HepG2 (cell line): ENCODE measurements around the gene POMGNT2. TPM values are rescaled to one million over a fixed set of nuclear protein-coding genes. Genes with fewer than 3 reads are reported as not detected.

Experiments used
- ATAC-seq: fragments of 200-7000 bp; cut with Tn5 transposase; 3 replicates; pipeline ENCODE4 v1.9.1; 2020; ENCODE audit warnings: mild to moderate bottlenecking, moderate library complexity
- BruUV-seq: library from RNA; stranded (reverse); fragments of 400-500 nt; replicated peaks from 2 replicates; lab custom pipeline; 2021; lab: Mats Ljungman, UMichigan
- CTCF ChIA-PET: fragments of 300-600 bp; formaldehyde crosslinking; extraction: SDS; loops from one replicate; lab custom pipeline; 2021; ENCODE audit warnings: low total read pairs, inconsistent platforms, low intra/inter-chr PET ratio; lab: Yijun Ruan, JAX
- POLR2A ChIA-PET: fragments of 350-600 bp; sonication (Branson Sonifier 250); formaldehyde crosslinking; loops from one replicate; lab custom pipeline; 2020; ENCODE audit warnings: antibody characterized with exemption, inconsistent platforms; lab: Yijun Ruan, JAX
- DNase-seq: peaks from one replicate; pipeline ENCODE4 v3.0.0-alpha.2; 2015; ENCODE audit warnings: low spot score
- FAIRE-seq: peaks from 3 replicates; lab custom pipeline; 2011; peaks lifted over from hg19 to GRCh38; lab: Jason Lieb, UNC
- H2AFZ ChIP-seq: one replicate; pipeline ENCODE4 v1.6.1; 2011; ENCODE audit warnings: low read length, inconsistent platforms
- H3K27ac ChIP-seq: fragments of 300-600 bp; 3 replicates; pipeline ENCODE4 v1.8.0; 2011; ENCODE audit warnings: mixed run types, mild to moderate bottlenecking, mixed read lengths, low read length, inconsistent platforms; ENCODE audit not compliant: insufficient read depth; ENCODE audit errors: extremely low read length
- H3K27me3 ChIP-seq, 2 experiments: fragments of 200-600 bp in 1 of 2; 2 replicates in 1 of 2; 3 replicates in 1 of 2; pipeline versions ENCODE4 v1.6.0 to v1.8.0; 2011; ENCODE audit warnings: low read length in 2 of 2, mild to moderate bottlenecking in 2 of 2, moderate library complexity in 2 of 2, inconsistent platforms in 1 of 2; ENCODE audit not compliant: insufficient read depth in 2 of 2, control insufficient read depth in 1 of 2
- H3K36me3 ChIP-seq, 2 experiments: fragments of 200-600 bp in 1 of 2; replicated peaks in 1 of 2; 2 replicates in 1 of 2; 3 replicates in 1 of 2; pipeline versions ENCODE4 v1.5.1 to v1.8.0; 2011; ENCODE audit warnings: low read length in 2 of 2, inconsistent platforms in 1 of 2; ENCODE audit not compliant: insufficient read depth in 2 of 2, control insufficient read depth in 1 of 2
- H3K4me1 ChIP-seq: 2 replicates; pipeline ENCODE4 v1.5.1; 2012; ENCODE audit warnings: low read length, inconsistent platforms; ENCODE audit not compliant: insufficient read depth
- H3K4me2 ChIP-seq: 2 replicates; pipeline ENCODE4 v1.6.0; 2011; ENCODE audit warnings: low read depth, low read length, inconsistent platforms
- H3K4me3 ChIP-seq, 3 experiments: fragments of 200-600 bp in 1 of 3; sonication (generic), shearing (Covaris generic) in 1 of 3; replicated peaks in 1 of 3; 2 replicates each; pipeline ENCODE4 v1.5.1; 2011 to 2016; ENCODE audit warnings: low read length in 3 of 3, inconsistent platforms in 2 of 3, low read depth in 2 of 3, mild to moderate bottlenecking in 2 of 3, control low read depth in 1 of 3, mixed read lengths in 1 of 3; ENCODE audit not compliant: insufficient read depth in 1 of 3
- H3K79me2 ChIP-seq: one replicate; pipeline ENCODE4 v1.6.1; 2011; ENCODE audit warnings: low read length, inconsistent platforms; ENCODE audit not compliant: insufficient read depth
- H3K9ac ChIP-seq: 2 replicates; pipeline ENCODE4 v1.6.0; 2011; ENCODE audit warnings: mild to moderate bottlenecking, low read depth, low read length, inconsistent platforms; ENCODE audit not compliant: insufficient read depth
- H3K9me3 ChIP-seq: 2 replicates; pipeline ENCODE4 v1.5.1; 2012; ENCODE audit warnings: mild to moderate bottlenecking, low read length
- H4K20me1 ChIP-seq: 2 replicates; pipeline ENCODE4 v1.6.0; 2011; ENCODE audit warnings: inconsistent platforms, mild to moderate bottlenecking, low read length, moderate library complexity; ENCODE audit not compliant: insufficient read depth
- CENPX ChIP-seq: sonication (generic); formaldehyde crosslinking; IDR thresholded peaks from 2 replicates; pipeline ENCODE4 v1.9.0; 2021; ENCODE audit warnings: mild to moderate bottlenecking, missing genetic modification reagents, moderate library complexity
- ELF1 ChIP-seq: sonication (generic); formaldehyde crosslinking; IDR thresholded peaks from 2 replicates; pipeline ENCODE4 v1.4.0; 2020; ENCODE audit warnings: missing genetic modification reagents
- HES4 ChIP-seq: sonication (generic); formaldehyde crosslinking; IDR thresholded peaks from 2 replicates; pipeline ENCODE4 v1.9.0; 2021; ENCODE audit warnings: mild to moderate bottlenecking, missing genetic modification reagents, borderline replicate concordance
- NFYC ChIP-seq: IDR thresholded peaks from 2 replicates; pipeline ENCODE4 v1.6.1; 2016; ENCODE audit warnings: missing genetic modification reagents, missing compliant biosample characterization
- PAWR ChIP-seq: sonication (generic); formaldehyde crosslinking; IDR thresholded peaks from 2 replicates; pipeline ENCODE4 v1.4.0; 2020; ENCODE audit warnings: missing genetic modification reagents, mild to moderate bottlenecking, borderline replicate concordance
- RBM22 ChIP-seq: fragments of 200-400 bp; formaldehyde crosslinking; optimal IDR thresholded peaks from 2 replicates; pipeline ENCODE3; 2017; ENCODE audit warnings: mild to moderate bottlenecking, low read length, moderate library complexity
- RXRA ChIP-seq: sonication (generic); formaldehyde crosslinking; IDR thresholded peaks from 2 replicates; pipeline ENCODE4 v1.5.1; 2020; ENCODE audit warnings: missing genetic modification reagents
- STAG1 ChIP-seq: sonication (generic); formaldehyde crosslinking; IDR thresholded peaks from 2 replicates; pipeline ENCODE4 v1.4.0; 2020; ENCODE audit warnings: missing genetic modification reagents
- ZBTB1 ChIP-seq: sonication (generic); formaldehyde crosslinking; IDR thresholded peaks from 2 replicates; pipeline ENCODE4 v1.4.0; 2020; ENCODE audit warnings: missing genetic modification reagents, borderline replicate concordance
- ZBTB38 ChIP-seq: sonication (generic); formaldehyde crosslinking; IDR thresholded peaks from 2 replicates; pipeline ENCODE4 v1.5.1; 2020; ENCODE audit warnings: mild to moderate bottlenecking, missing genetic modification reagents
- ZFX ChIP-seq: sonication (generic); formaldehyde crosslinking; IDR thresholded peaks from 2 replicates; pipeline ENCODE4 v1.4.0; 2020; ENCODE audit warnings: mild to moderate bottlenecking, low read depth, missing genetic modification reagents, moderate library complexity
- ZNF160 ChIP-seq: sonication (generic); formaldehyde crosslinking; IDR thresholded peaks from 2 replicates; pipeline ENCODE4 v1.8.0; 2022; ENCODE audit warnings: mild to moderate bottlenecking, inconsistent platforms, missing genetic modification reagents
- ZNF451 ChIP-seq: sonication (generic); formaldehyde crosslinking; IDR thresholded peaks from 2 replicates; pipeline ENCODE4 v1.5.0; 2020; ENCODE audit warnings: mild to moderate bottlenecking, missing genetic modification reagents
- ZNF607 ChIP-seq: sonication (generic); formaldehyde crosslinking; IDR thresholded peaks from 2 replicates; pipeline ENCODE4 v1.5.1; 2020; ENCODE audit warnings: missing genetic modification reagents, mild to moderate bottlenecking, borderline replicate concordance
- ZNF781 ChIP-seq: sonication (generic); formaldehyde crosslinking; IDR thresholded peaks from 2 replicates; pipeline ENCODE4 v1.5.1; 2020; ENCODE audit warnings: borderline replicate concordance, mild to moderate bottlenecking, missing genetic modification reagents; ENCODE audit errors: not compliant biosample characterization
- in situ Hi-C: cut with HindIII; loops from 2 replicates; pipeline ENCODE4 v1.10.0; 2017; ENCODE audit warnings: low pct_unique_long_range_greater_than_20kb; ENCODE audit not compliant: extremely low pct_ligation_motif_present
- intact Hi-C: fragments of 100-400 bp; cut with micrococcal nuclease; formaldehyde crosslinking; loops from one replicate; pipeline ENCODE4 v1.10.0; 2022; ENCODE audit not compliant: unreplicated experiment
- polyA plus RNA-seq, 8 experiments: library from polyadenylated mRNA; depleted of rRNA in 3 of 8; stranded (reverse) in 7 of 8; unstranded in 1 of 8; fragments of >200 nt; fragmentation: Illumina TruSeq in 4 of 8; extraction: Trizol in 4 of 8; gene quantifications; 2 replicates each; pipeline versions ENCODE4 v1.2.1 to v1.2.3, GENCODE V29; 2011 to 2016; ENCODE audit warnings: low read depth in 4 of 8, missing spikeins in 1 of 8, mixed read lengths in 1 of 8; ENCODE audit not compliant: insufficient read depth in 1 of 8
- total RNA-seq, 5 experiments: library from RNA; depleted of rRNA; stranded (reverse); fragments of >200 nt; fragmentation: Illumina TruSeq; extraction: Trizol; gene quantifications; 2 replicates each; pipeline ENCODE4 v1.2.3, GENCODE V29; 2016; ENCODE audit warnings: low read depth in 1 of 5
- TF ChIP-seq, protein P1 (sequence below): sonication (generic); formaldehyde crosslinking; IDR thresholded peaks from 2 replicates; pipeline ENCODE4 v1.4.0; 2020; ENCODE audit warnings: missing genetic modification reagents
- TF ChIP-seq, protein P2 (sequence below): sonication (generic); formaldehyde crosslinking; IDR thresholded peaks from 2 replicates; pipeline ENCODE4 v1.4.0; 2020; ENCODE audit warnings: missing genetic modification reagents

POMGNT2 gene
- total and polyA plus RNA-seq, 2 of the 13 experiments (the other 11 are each of a cell fraction or from before 2014, with no cell fraction given) = 10.5 to 12.4 TPM

DNA sequence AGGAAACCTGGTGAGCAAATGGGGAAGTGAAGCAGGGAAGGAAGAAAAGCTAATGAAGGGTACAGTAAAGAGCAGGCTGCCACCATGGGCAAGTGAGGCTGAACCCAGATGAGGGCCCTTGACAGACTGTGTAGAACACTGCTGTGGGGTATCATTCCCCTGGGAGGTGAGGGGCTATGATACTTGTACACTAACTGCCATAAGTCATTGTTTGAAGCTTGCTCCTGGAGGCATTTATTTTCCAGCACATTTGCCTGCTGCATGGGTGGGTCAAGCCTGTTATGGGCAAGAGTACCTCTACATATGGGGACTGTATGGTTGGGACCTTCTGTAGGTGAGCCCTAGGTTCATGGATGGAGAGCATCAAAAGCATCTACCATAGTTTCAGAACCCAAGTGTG, 57.4 kb downstream of the POMGNT2 start:
- no peaks in the 10 kb centered on the region for H3K79me2 ChIP-seq
- H3K9me3 ChIP-seq = 0 out of 2 replicates have a peak, but pooled peaks cover 5% of the 10 kb centered on the region
- no peak for DNase-seq
- no peak overlapping the region for H3K4me2 ChIP-seq
- intact Hi-C loops = no loop called here
- TF ChIP-seq RBM22 (no peak), ZNF160 (no peak), STAG1 (CRISPR knock-in tag) (no peak), ZNF781 (CRISPR knock-in tag) (no peak), NFYC (CRISPR knock-in tag) (no peak), ZBTB38 (CRISPR knock-in tag) (no peak), HES4 (CRISPR knock-in tag) (no peak), ZNF607 (CRISPR knock-in tag) (no peak), PAWR (no peak), ZNF451 (CRISPR knock-in tag) (no peak), RXRA (CRISPR knock-in tag) (no peak), ZFX (CRISPR knock-in tag) (no peak), ZBTB1 (CRISPR knock-in tag) (no peak), CENPX (no peak), ELF1 (no peak)
- TF ChIP-seq, protein P1, sequence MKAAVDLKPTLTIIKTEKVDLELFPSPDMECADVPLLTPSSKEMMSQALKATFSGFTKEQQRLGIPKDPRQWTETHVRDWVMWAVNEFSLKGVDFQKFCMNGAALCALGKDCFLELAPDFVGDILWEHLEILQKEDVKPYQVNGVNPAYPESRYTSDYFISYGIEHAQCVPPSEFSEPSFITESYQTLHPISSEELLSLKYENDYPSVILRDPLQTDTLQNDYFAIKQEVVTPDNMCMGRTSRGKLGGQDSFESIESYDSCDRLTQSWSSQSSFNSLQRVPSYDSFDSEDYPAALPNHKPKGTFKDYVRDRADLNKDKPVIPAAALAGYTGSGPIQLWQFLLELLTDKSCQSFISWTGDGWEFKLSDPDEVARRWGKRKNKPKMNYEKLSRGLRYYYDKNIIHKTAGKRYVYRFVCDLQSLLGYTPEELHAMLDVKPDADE (CRISPR knock-in tag) = no peak
- TF ChIP-seq, protein P2, sequence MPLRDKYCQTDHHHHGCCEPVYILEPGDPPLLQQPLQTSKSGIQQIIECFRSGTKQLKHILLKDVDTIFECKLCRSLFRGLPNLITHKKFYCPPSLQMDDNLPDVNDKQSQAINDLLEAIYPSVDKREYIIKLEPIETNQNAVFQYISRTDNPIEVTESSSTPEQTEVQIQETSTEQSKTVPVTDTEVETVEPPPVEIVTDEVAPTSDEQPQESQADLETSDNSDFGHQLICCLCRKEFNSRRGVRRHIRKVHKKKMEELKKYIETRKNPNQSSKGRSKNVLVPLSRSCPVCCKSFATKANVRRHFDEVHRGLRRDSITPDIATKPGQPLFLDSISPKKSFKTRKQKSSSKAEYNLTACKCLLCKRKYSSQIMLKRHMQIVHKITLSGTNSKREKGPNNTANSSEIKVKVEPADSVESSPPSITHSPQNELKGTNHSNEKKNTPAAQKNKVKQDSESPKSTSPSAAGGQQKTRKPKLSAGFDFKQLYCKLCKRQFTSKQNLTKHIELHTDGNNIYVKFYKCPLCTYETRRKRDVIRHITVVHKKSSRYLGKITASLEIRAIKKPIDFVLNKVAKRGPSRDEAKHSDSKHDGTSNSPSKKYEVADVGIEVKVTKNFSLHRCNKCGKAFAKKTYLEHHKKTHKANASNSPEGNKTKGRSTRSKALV (CRISPR knock-in tag) = no peak
- TF ChIP-seq, all 625 proteins: peak for 0
- H3K27ac ChIP-seq = no peak overlapping the region
- H3K9ac ChIP-seq = no peak overlapping the region
- H2AFZ ChIP-seq = no peak overlapping the region
- H4K20me1 ChIP-seq = no peaks in the 10 kb centered on the region
- BruUV-seq = no TSS peak
- POLR2A ChIA-PET = no interaction called here
- FAIRE-seq = no peak
- CTCF ChIA-PET = no interaction called here
- H3K4me1 ChIP-seq = no peaks in the 10 kb centered on the region
- no peaks in the 10 kb centered on the region for H3K36me3 ChIP-seq
- ATAC-seq = no peak
- no peaks in the 10 kb centered on the region; a peak in 1 of 5 replicates for H3K27me3 ChIP-seq
- no peak overlapping the region for H3K4me3 ChIP-seq
- in situ Hi-C loops = no loop called here
